ENCODE measurements around the gene BNIP5.

Gene BNIP5

GRCh38 chr6:36350681-36351571 is 14.2 kb upstream of the BNIP5 start:
- TF ChIP-seq CTCF (IDR thresholded peaks at IDR 0.05) = no peak
- H3K4me2 ChIP-seq (ENCODE audit: low read length) = no peak overlapping the region
- no peaks in the 10 kb centered on the region for H3K4me1 ChIP-seq
- H2AFZ ChIP-seq = peak overlapping the region; percentile 65
- no peak overlapping the region for H3K27ac ChIP-seq
- H3K36me3 ChIP-seq (ENCODE audit: control insufficient read depth, insufficient read depth, low read length) = no peaks in the 10 kb centered on the region
- no peaks in the 10 kb centered on the region for H3K9me3 ChIP-seq (ENCODE audit: control insufficient read depth, low read length)
- H3K27me3 ChIP-seq (ENCODE audit: control insufficient read depth, insufficient read depth, low read length) = no peaks in the 10 kb centered on the region
- H3K4me3 ChIP-seq (ENCODE audit: low read depth, low read length) = no peak overlapping the region
- no peaks in the 10 kb centered on the region for H3K79me2 ChIP-seq
- no peak overlapping the region for H3K9ac ChIP-seq

- no peaks in the 10 kb centered on the region for H3K4me1 ChIP-seq
- no peak overlapping the region for H3K27ac ChIP-seq
- H3K4me2 ChIP-seq (ENCODE audit: low read length) = no peak overlapping the region
Observed at GRCh38 chr6:36350082-36350481, 13.4 kb upstream of the BNIP5 start.

GRCh38 chr6:36349240-36349639 is 12.6 kb upstream of the BNIP5 start:
- H2AFZ ChIP-seq = no peak overlapping the region
- no peaks in the 10 kb centered on the region for H3K79me2 ChIP-seq
- TF ChIP-seq CTCF (IDR thresholded peaks at IDR 0.05) = no peak
- H3K4me2 ChIP-seq (ENCODE audit: low read length) = no peak overlapping the region
- no peak overlapping the region for H3K27ac ChIP-seq
- H3K36me3 ChIP-seq (ENCODE audit: control insufficient read depth, insufficient read depth, low read length) = no peaks in the 10 kb centered on the region
- H3K9ac ChIP-seq = no peak overlapping the region
- no peaks in the 10 kb centered on the region for H3K27me3 ChIP-seq (ENCODE audit: control insufficient read depth, insufficient read depth, low read length)
- no peak overlapping the region for H3K4me3 ChIP-seq (ENCODE audit: low read depth, low read length)
- no peaks in the 10 kb centered on the region for H3K9me3 ChIP-seq (ENCODE audit: control insufficient read depth, low read length)
- no peaks in the 10 kb centered on the region for H3K4me1 ChIP-seq

More at GRCh38 chr6:36350082-36350481, 13.4 kb upstream of the BNIP5 start:
- no peaks in the 10 kb centered on the region for H3K9me3 ChIP-seq (ENCODE audit: control insufficient read depth, low read length)
- H3K4me3 ChIP-seq (ENCODE audit: low read depth, low read length) = no peak overlapping the region
- TF ChIP-seq CTCF (IDR thresholded peaks at IDR 0.05) = no peak
- no peaks in the 10 kb centered on the region for H3K36me3 ChIP-seq (ENCODE audit: control insufficient read depth, insufficient read depth, low read length)
- H3K9ac ChIP-seq = no peak overlapping the region
- H3K27me3 ChIP-seq (ENCODE audit: control insufficient read depth, insufficient read depth, low read length) = no peaks in the 10 kb centered on the region
- no peaks in the 10 kb centered on the region for H3K79me2 ChIP-seq
- H2AFZ ChIP-seq = no peak overlapping the region

- Histone ChIP-seq H3K4me3 (ENCODE audit: low read depth, low read length) (no peak overlapping the region), H3K9ac (no peak overlapping the region), H3K79me2 (no peaks in the 10 kb centered on the region), H3K36me3 (ENCODE audit: control insufficient read depth, insufficient read depth, low read length) (no peaks in the 10 kb centered on the region), H3K4me1 (no peaks in the 10 kb centered on the region), H3K27me3 (ENCODE audit: control insufficient read depth, insufficient read depth, low read length) (no peaks in the 10 kb centered on the region), H3K4me2 (ENCODE audit: low read length) (no peak overlapping the region), H3K9me3 (ENCODE audit: control insufficient read depth, low read length) (no peaks in the 10 kb centered on the region), H2AFZ (peak overlapping the region; percentile 56), H3K27ac (no peak overlapping the region)
- no peak for TF ChIP-seq CTCF (IDR thresholded peaks at IDR 0.05)
Observed at GRCh38 chr6:36347621-36348020, 10.9 kb upstream of the BNIP5 start.

Data from parathyroid adenoma (tissue), 2 donors.